DOHH2 (cell line): ENCODE measurements around the gene KLK10.

Experiments used
- H3F3A ChIP-seq: fragments of 200-600 bp; sonication (generic), shearing (Covaris generic); 2 replicates; pipeline ENCODE4 v1.6.0; 2016; ENCODE audit warnings: antibody characterized with exemption, mild to moderate bottlenecking; ENCODE audit not compliant: control insufficient read depth, insufficient read depth
- H3K27ac ChIP-seq: fragments of 200-600 bp; sonication (generic); 2 replicates; pipeline ENCODE4 v1.5.1; 2014; ENCODE audit warnings: low read depth, mild to moderate bottlenecking, low read length, moderate library complexity
- H3K27me3 ChIP-seq: fragments of 200-600 bp; sonication (generic); 2 replicates; pipeline ENCODE4 v1.6.1; 2014; ENCODE audit warnings: mild to moderate bottlenecking, low read length, mixed read lengths; ENCODE audit not compliant: control insufficient read depth
- H3K36me3 ChIP-seq: fragments of 200-600 bp; sonication (generic); 2 replicates; pipeline ENCODE4 v1.6.1; 2014; ENCODE audit warnings: mild to moderate bottlenecking, low read length, moderate library complexity, mixed read lengths; ENCODE audit not compliant: control insufficient read depth
- H3K4me1 ChIP-seq: fragments of 200-600 bp; sonication (generic); 2 replicates; pipeline ENCODE4 v1.6.1; 2014; ENCODE audit warnings: mild to moderate bottlenecking, low read length, mixed read lengths; ENCODE audit not compliant: control insufficient read depth
- H3K4me2 ChIP-seq: fragments of 200-600 bp; sonication (generic); 2 replicates; pipeline ENCODE4 v1.6.0; 2014; ENCODE audit warnings: mild to moderate bottlenecking, low read length, moderate library complexity
- H3K4me3 ChIP-seq: fragments of 200-600 bp; sonication (generic); 2 replicates; pipeline ENCODE4 v1.5.1; 2014; ENCODE audit warnings: mild to moderate bottlenecking, low read length, mixed read lengths
- H3K79me2 ChIP-seq: fragments of 200-600 bp; sonication (generic); 2 replicates; pipeline ENCODE4 v1.6.1; 2014; ENCODE audit warnings: mild to moderate bottlenecking, low read length, mixed read lengths; ENCODE audit not compliant: control insufficient read depth
- H3K9me2 ChIP-seq: fragments of 200-600 bp; sonication (generic); replicated peaks from 2 replicates; pipeline ENCODE4 v1.6.1; 2014; ENCODE audit warnings: mild to moderate bottlenecking, low read length, mixed read lengths; ENCODE audit not compliant: control insufficient read depth
- H3K9me3 ChIP-seq: fragments of 200-600 bp; sonication (generic); 2 replicates; pipeline ENCODE4 v1.6.1; 2014; ENCODE audit warnings: antibody characterized with exemption, low read length, mixed read lengths; ENCODE audit not compliant: control insufficient read depth, insufficient read depth
- H4K20me1 ChIP-seq: fragments of 200-600 bp; sonication (generic); 2 replicates; pipeline ENCODE4 v1.6.0; 2014; ENCODE audit warnings: low read depth, mild to moderate bottlenecking, antibody characterized with exemption, low read length, moderate library complexity; ENCODE audit not compliant: control insufficient read depth, insufficient read depth
- CTCF ChIP-seq: fragments of 200-600 bp; sonication (generic); IDR thresholded peaks from one replicate; pipeline ENCODE4 v1.5.1; 2014; ENCODE audit warnings: antibody characterized with exemption, mild to moderate bottlenecking, low read depth, low read length; ENCODE audit not compliant: poor library complexity, severe bottlenecking
- EZH2phosphoT487 ChIP-seq: fragments of 200-600 bp; sonication (generic); IDR thresholded peaks from 2 replicates; pipeline ENCODE4 v1.6.1; 2017; ENCODE audit warnings: borderline replicate concordance, mild to moderate bottlenecking, antibody characterized with exemption, low read length, moderate library complexity, mixed read lengths

KLK10 gene

GRCh38 chr19:50968716-50969412, 50.6 kb downstream of the KLK10 start:
- Histone ChIP-seq H3F3A (no peaks in the 10 kb centered on the region), H4K20me1 (no peaks in the 10 kb centered on the region), H3K9me2 (no peaks in the 10 kb centered on the region), H3K27ac (no peak overlapping the region), H3K4me2 (no peak overlapping the region), H3K9me3 (no peaks in the 10 kb centered on the region), H3K27me3 (no peaks in the 10 kb centered on the region), H3K36me3 (no peaks in the 10 kb centered on the region), H3K4me1 (no peaks in the 10 kb centered on the region), H3K79me2 (no peaks in the 10 kb centered on the region), H3K4me3 (no peak overlapping the region)
- TF ChIP-seq CTCF (no peak), EZH2phosphoT487 (no peak)

GRCh38 chr19:50967929-50968715, 51.4 kb downstream of the KLK10 start:
- no peak overlapping the region for H3K4me3 ChIP-seq

GRCh38 chr19:50964266-50964665, 55.2 kb downstream of the KLK10 start:
- TF ChIP-seq CTCF (no peak), EZH2phosphoT487 (no peak)
- H3K36me3 ChIP-seq, result no peaks in the 10 kb centered on the region
- no peaks in the 10 kb centered on the region for H3K79me2 ChIP-seq
- no peak overlapping the region for H3K4me3 ChIP-seq
- H3K27me3 ChIP-seq, result no peaks in the 10 kb centered on the region
- peaks cover 8% of the 10 kb centered on the region; the same call in 1 of the 2 replicates for H3K9me3 ChIP-seq
- no peak overlapping the region for H3K27ac ChIP-seq
- no peak overlapping the region for H3K4me2 ChIP-seq
- no peaks in the 10 kb centered on the region for H4K20me1 ChIP-seq
- H3K4me1 ChIP-seq, result no peaks in the 10 kb centered on the region
- no peaks in the 10 kb centered on the region for H3F3A ChIP-seq
- no peaks in the 10 kb centered on the region for H3K9me2 ChIP-seq

More at GRCh38 chr19:50967929-50968715, 51.4 kb downstream of the KLK10 start:
- Histone ChIP-seq H3K79me2 (no peaks in the 10 kb centered on the region), H3K4me2 (no peak overlapping the region), H3F3A (no peaks in the 10 kb centered on the region), H3K9me3 (no peaks in the 10 kb centered on the region), H3K4me1 (no peaks in the 10 kb centered on the region), H4K20me1 (no peaks in the 10 kb centered on the region), H3K9me2 (no peaks in the 10 kb centered on the region), H3K36me3 (no peaks in the 10 kb centered on the region), H3K27ac (no peak overlapping the region), H3K27me3 (no peaks in the 10 kb centered on the region)
- TF ChIP-seq CTCF, result no peak
- TF ChIP-seq EZH2phosphoT487, result no peak
